NCI-H1930 (cell line): ENCODE data around the gene TCHH.
"Not testable (repeated sequence)": the region's sequence is repeated elsewhere in the genome, so short reads cannot be mapped to it uniquely, and the experiment has no call there.

Experiments used
- DNase-seq, 2 experiments: peaks; one replicate each; lab custom pipeline; 2025; lab: John Stamatoyannopoulos, UW

Gene TCHH

GRCh38 chr1:152110860-152111514, 4.3 kb downstream of the TCHH start:
- DNase-seq: peak; percentile 47 to 51

GRCh38 chr1:152110365-152110859, 4.8 kb downstream of the TCHH start:
- peak in 1 of 2 experiments; percentile 51 for DNase-seq

GRCh38 chr1:152109998-152110294, 5.3 kb downstream of the TCHH start:
- DNase-seq: no peak

GRCh38 chr1:152109231-152109997, 5.8 kb downstream of the TCHH start:
- DNase-seq: no peak

GRCh38 chr1:152108882-152109222, 6.4 kb downstream of the TCHH start:
- DNase-seq: no peak

- no peak for DNase-seq
These were observed 7.0 kb downstream of the TCHH start for GRCh38 chr1:152107984-152108881.

GRCh38 chr1:152107031-152107983, 7.9 kb downstream of the TCHH start:
- no peak for DNase-seq

GRCh38 chr1:152104854-152105253, 10.4 kb downstream of the TCHH start:
- DNase-seq: no peak

GRCh38 chr1:152096931-152097330, 18.3 kb downstream of the TCHH start:
- DNase-seq: no peak

- no peak for DNase-seq
These were observed 26.1 kb downstream of the TCHH start, which contains the start of gene TCHHL1 for GRCh38 chr1:152089014-152089674. TSS of gene TCHHL1 (minus strand) at chr1:152089064. CDS start at chr1:152088143, 921 bp downstream.

GRCh38 chr1:152086760-152087159, 28.5 kb downstream of the TCHH start:
- no peak for DNase-seq

- no peak for DNase-seq
These were observed 30.4 kb downstream of the TCHH start for GRCh38 chr1:152084853-152085252.

- DNase-seq: not testable (repeated sequence)
These were observed 34.2 kb downstream of the TCHH start for GRCh38 chr1:152081026-152081425.

- not testable (repeated sequence) for DNase-seq
These were observed 34.8 kb downstream of the TCHH start for GRCh38 chr1:152080494-152080893.

- DNase-seq: no peak
These were observed 36.3 kb downstream of the TCHH start for GRCh38 chr1:152078831-152079441.

GRCh38 chr1:152072311-152072710, 42.9 kb downstream of the TCHH start:
- no peak for DNase-seq

GRCh38 chr1:152071123-152071522, 44.1 kb downstream of the TCHH start:
- no peak for DNase-seq

- DNase-seq: no peak
These were observed 47.3 kb downstream of the TCHH start for GRCh38 chr1:152067929-152068328.

- no peak for DNase-seq
These were observed 48.1 kb downstream of the TCHH start for GRCh38 chr1:152067150-152067549.

- DNase-seq: no peak
These were observed 53.3 kb downstream of the TCHH start for GRCh38 chr1:152061952-152062351.
